ENCODE data around the gene STAT3.
"Not testable (repeated sequence)": the region's sequence is repeated elsewhere in the genome, so short reads cannot be mapped to it uniquely, and the experiment has no call there.

Gene STAT3

GRCh38 chr17:42403150-42403549 is 14.9 kb upstream of the STAT3 start:
- no peak for DNase-seq (ENCODE audit: low read depth)
- no peak overlapping the region for H3K4me3 ChIP-seq (ENCODE audit: low read depth, low read length)
- in situ Hi-C loops (cut with HindIII; ENCODE audit: low sequenced_read_pairs): no loop called here
- TF ChIP-seq CTCF (IDR thresholded peaks at IDR 0.05; ENCODE audit: low read depth, low read length, missing control alignments): no peak

- TF ChIP-seq CTCF (IDR thresholded peaks at IDR 0.05; ENCODE audit: low read depth, low read length, missing control alignments): no peak
- in situ Hi-C loops (cut with HindIII; ENCODE audit: low sequenced_read_pairs): no loop called here
- H3K4me3 ChIP-seq (ENCODE audit: low read depth, low read length): no peak overlapping the region
- no peak for DNase-seq (ENCODE audit: low read depth)
Measured at GRCh38 chr17:42402117-42402516, 13.9 kb upstream of the STAT3 start.

GRCh38 chr17:42400844-42401375 is 12.7 kb upstream of the STAT3 start:
- H3K4me3 ChIP-seq (ENCODE audit: low read depth, low read length); DNase-seq (ENCODE audit: low read depth); in situ Hi-C loops (cut with HindIII; ENCODE audit: low sequenced_read_pairs): not testable (repeated sequence)

GRCh38 chr17:42399948-42400843 is 12.0 kb upstream of the STAT3 start:
- in situ Hi-C loops (cut with HindIII; ENCODE audit: low sequenced_read_pairs): no loop called here
- no peak overlapping the region for H3K4me3 ChIP-seq (ENCODE audit: low read depth, low read length)
- no peak for TF ChIP-seq CTCF (IDR thresholded peaks at IDR 0.05; ENCODE audit: low read depth, low read length, missing control alignments)
- DNase-seq (ENCODE audit: low read depth): no peak

- in situ Hi-C loops (cut with HindIII; ENCODE audit: low sequenced_read_pairs): no loop called here
- H3K4me3 ChIP-seq (ENCODE audit: low read depth, low read length): no peak overlapping the region
- no peak for DNase-seq (ENCODE audit: low read depth)
- no peak for TF ChIP-seq CTCF (IDR thresholded peaks at IDR 0.05; ENCODE audit: low read depth, low read length, missing control alignments)
Measured at GRCh38 chr17:42399121-42399520, 10.9 kb upstream of the STAT3 start.

GRCh38 chr17:42395601-42396000 is 7.4 kb upstream of the STAT3 start:
- DNase-seq (ENCODE audit: low read depth); in situ Hi-C loops (cut with HindIII; ENCODE audit: low sequenced_read_pairs); H3K4me3 ChIP-seq (ENCODE audit: low read depth, low read length): not testable (repeated sequence)

- H3K4me3 ChIP-seq (ENCODE audit: low read depth, low read length): no peak overlapping the region
- DNase-seq (ENCODE audit: low read depth): no peak
- no peak for TF ChIP-seq CTCF (IDR thresholded peaks at IDR 0.05; ENCODE audit: low read depth, low read length, missing control alignments)
- in situ Hi-C loops (cut with HindIII; ENCODE audit: low sequenced_read_pairs): no loop called here
Measured at GRCh38 chr17:42394838-42395237, 6.6 kb upstream of the STAT3 start.

All from astrocyte of the cerebellum (primary cell).